ENCODE measurements around the gene RBP4.
A peak's percentile ranks its signal among the peaks of the same experiment; 100 is the strongest.

The RBP4 gene

GRCh38 chr10:93547522-93547921, 53.5 kb downstream of the RBP4 start:
- TF ChIP-seq NFIC (IDR thresholded peaks at IDR 0.05) (no peak), USF1 (IDR thresholded peaks at IDR 0.05) (no peak), YY1 (IDR thresholded peaks at IDR 0.05; ENCODE audit: low read depth) (no peak), TCF12 (IDR thresholded peaks at IDR 0.05; ENCODE audit: low read depth) (no peak), CREB1 (IDR thresholded peaks at IDR 0.05; ENCODE audit: low read depth) (no peak), REST (IDR thresholded peaks at IDR 0.05; ENCODE audit: low read depth) (no peak), EP300 (IDR thresholded peaks at IDR 0.05; ENCODE audit: borderline replicate concordance) (no peak), ZBTB7A (IDR thresholded peaks at IDR 0.05; ENCODE audit: low read depth) (no peak), MAX (IDR thresholded peaks at IDR 0.05) (no peak), CEBPB (IDR thresholded peaks at IDR 0.05) (no peak), TEAD4 (IDR thresholded peaks at IDR 0.05) (no peak), EGR1 (IDR thresholded peaks at IDR 0.05) (no peak), RAD21 (IDR thresholded peaks at IDR 0.05; ENCODE audit: low read depth) (no peak), TAF1 (IDR thresholded peaks at IDR 0.05; ENCODE audit: low read depth) (no peak), FOXM1 (IDR thresholded peaks at IDR 0.05; ENCODE audit: borderline replicate concordance, low read depth) (no peak)

GRCh38 chr10:93542358-93542791, 58.7 kb downstream of the RBP4 start:
- no peak for TF ChIP-seq FOXM1 (IDR thresholded peaks at IDR 0.05; ENCODE audit: borderline replicate concordance, low read depth)
- no peak for TF ChIP-seq MAX (IDR thresholded peaks at IDR 0.05)
- no peak for TF ChIP-seq TEAD4 (IDR thresholded peaks at IDR 0.05)
- no peak for TF ChIP-seq TCF12 (IDR thresholded peaks at IDR 0.05; ENCODE audit: low read depth)
- no peak for TF ChIP-seq CREB1 (IDR thresholded peaks at IDR 0.05; ENCODE audit: low read depth)
- TF ChIP-seq NFIC (IDR thresholded peaks at IDR 0.05): peak; percentile 76
- TF ChIP-seq YY1 (IDR thresholded peaks at IDR 0.05; ENCODE audit: low read depth): no peak

Measured in Ishikawa (cell line).